ENCODE measurements around the gene ADAMTS8.
"Not testable (repeated sequence)": the region's sequence is repeated elsewhere in the genome, so short reads cannot be mapped to it uniquely, and the experiment has no call there.

ADAMTS8 gene

GRCh38 chr11:130439160-130439519, 10.7 kb upstream of the ADAMTS8 start:
- DNase-seq (ENCODE audit: low read depth in 2 of 2): no peak

GRCh38 chr11:130438401-130439159, 10.2 kb upstream of the ADAMTS8 start:
- DNase-seq (ENCODE audit: low read depth in 2 of 2): not testable (repeated sequence)

GRCh38 chr11:130437848-130438247, 9.4 kb upstream of the ADAMTS8 start:
- DNase-seq (ENCODE audit: low read depth in 2 of 2): no peak

- no peak for DNase-seq (ENCODE audit: low read depth in 2 of 2)
These were observed 7.8 kb upstream of the ADAMTS8 start for GRCh38 chr11:130436171-130436570.

GRCh38 chr11:130435671-130436070, 7.3 kb upstream of the ADAMTS8 start:
- no peak for DNase-seq (ENCODE audit: low read depth in 2 of 2)

GRCh38 chr11:130434521-130435223, 6.3 kb upstream of the ADAMTS8 start:
- DNase-seq (ENCODE audit: low read depth in 2 of 2): peak; percentile 23 to 41

GRCh38 chr11:130433357-130433756, 4.9 kb upstream of the ADAMTS8 start:
- no peak for DNase-seq (ENCODE audit: low read depth in 2 of 2)

- DNase-seq (ENCODE audit: low read depth in 2 of 2): no peak
These were observed 3.4 kb upstream of the ADAMTS8 start for GRCh38 chr11:130431801-130432200.

- DNase-seq (ENCODE audit: low read depth in 2 of 2): peak; percentile 27 to 45
These were observed 2.9 kb upstream of the ADAMTS8 start for GRCh38 chr11:130431331-130431773.

- DNase-seq (ENCODE audit: low read depth in 2 of 2): no peak
These were observed 1.6 kb upstream of the ADAMTS8 start for GRCh38 chr11:130429983-130430382.

GRCh38 chr11:130429120-130429681, 792 bp upstream of the ADAMTS8 start:
- DNase-seq (ENCODE audit: low read depth in 2 of 2): no peak

GRCh38 chr11:130427581-130428315, 661 bp downstream of the ADAMTS8 start:
- no peak for DNase-seq (ENCODE audit: low read depth in 2 of 2)

GRCh38 chr11:130426837-130427341, 1.5 kb downstream of the ADAMTS8 start:
- DNase-seq (ENCODE audit: low read depth in 2 of 2): no peak

GRCh38 chr11:130426223-130426836, 2.1 kb downstream of the ADAMTS8 start:
- no peak for DNase-seq (ENCODE audit: low read depth in 2 of 2)

GRCh38 chr11:130425156-130425555, 3.3 kb downstream of the ADAMTS8 start:
- DNase-seq (ENCODE audit: low read depth in 2 of 2): no peak

- DNase-seq (ENCODE audit: low read depth in 2 of 2): no peak
These were observed 3.7 kb downstream of the ADAMTS8 start for GRCh38 chr11:130424613-130425140.

- DNase-seq (ENCODE audit: low read depth in 2 of 2): no peak
These were observed 4.8 kb downstream of the ADAMTS8 start for GRCh38 chr11:130423541-130424142.

GRCh38 chr11:130422251-130422995, 6.0 kb downstream of the ADAMTS8 start:
- DNase-seq (ENCODE audit: low read depth in 2 of 2): no peak

- DNase-seq (ENCODE audit: low read depth in 2 of 2): no peak
These were observed 6.7 kb downstream of the ADAMTS8 start for GRCh38 chr11:130421697-130422096.

GRCh38 chr11:130421199-130421585, 7.2 kb downstream of the ADAMTS8 start:
- DNase-seq (ENCODE audit: low read depth in 2 of 2): no peak
